GM19023 (cell line): Measurements from ENCODE around the gene CACTIN.
"Not testable (repeated sequence)": the region's sequence is repeated elsewhere in the genome, so short reads cannot be mapped to it uniquely, and the experiment has no call there.

ENCODE experiments used
- ATAC-seq: cut with Tn5 transposase; IDR thresholded peaks from one replicate; pipeline ENCODE4 v1.9.1; 2021; ENCODE audit warnings: mild to moderate bottlenecking, moderate library complexity; ENCODE audit not compliant: unreplicated experiment

CACTIN gene

GRCh38 chr19:3573162-3573857 lies 53.3 kb downstream of the CACTIN start:
- peak; percentile 8 for ATAC-seq

GRCh38 chr19:3572855-3573161 lies 53.8 kb downstream of the CACTIN start, which contains the start of gene HMG20B:
Gene HMG20B (plus strand): TSS chr19:3572944. CDS start chr19:3573310, 366 bp downstream.
- no peak for ATAC-seq

- peak; percentile 89 for ATAC-seq
Observed at GRCh38 chr19:3572132-3572854, 54.3 kb downstream of the CACTIN start.

DNA sequence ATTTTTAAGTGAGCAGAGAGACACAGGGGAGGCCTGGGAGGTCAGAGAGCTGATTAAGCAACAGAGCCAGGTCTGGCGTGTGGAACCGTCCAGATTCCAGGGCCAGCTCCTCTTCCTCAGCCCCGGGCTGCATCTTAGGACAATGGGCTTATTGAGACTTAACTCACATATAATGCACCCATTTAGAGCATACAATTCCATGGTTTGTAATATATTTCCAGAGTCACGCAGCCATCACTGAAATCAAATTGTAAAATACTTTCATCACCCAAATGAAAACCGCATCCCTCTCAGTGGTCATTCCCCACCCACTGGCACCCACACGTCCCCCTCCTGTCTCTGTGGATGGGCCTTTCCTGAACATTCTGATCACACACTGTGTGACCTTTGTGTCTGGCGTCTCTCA lies 56.0 kb downstream of the CACTIN start:
- ATAC-seq, result no peak

GRCh38 chr19:3570042-3570441 lies 56.5 kb downstream of the CACTIN start:
- not testable (repeated sequence) for ATAC-seq

DNA sequence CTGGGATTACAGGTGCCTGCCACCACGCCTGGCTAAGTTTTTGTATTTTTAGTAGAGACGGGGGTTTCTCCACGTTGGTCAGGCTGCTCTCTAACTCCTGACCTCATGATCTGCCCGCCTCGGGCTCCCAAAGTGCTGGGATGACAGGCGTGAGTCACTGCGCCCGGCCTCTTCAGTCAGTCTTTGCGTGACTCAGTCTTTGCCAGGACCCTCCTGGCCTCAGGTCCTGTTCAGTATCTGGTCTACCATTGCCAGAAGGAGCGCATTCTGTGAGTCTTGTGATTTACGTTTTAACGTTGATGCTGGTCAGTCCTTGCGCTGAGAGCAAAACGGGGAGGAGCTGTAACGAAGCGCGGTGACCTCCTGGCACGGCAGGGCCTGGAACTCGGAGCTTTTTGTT lies 61.5 kb downstream of the CACTIN start:
- no peak for ATAC-seq

DNA sequence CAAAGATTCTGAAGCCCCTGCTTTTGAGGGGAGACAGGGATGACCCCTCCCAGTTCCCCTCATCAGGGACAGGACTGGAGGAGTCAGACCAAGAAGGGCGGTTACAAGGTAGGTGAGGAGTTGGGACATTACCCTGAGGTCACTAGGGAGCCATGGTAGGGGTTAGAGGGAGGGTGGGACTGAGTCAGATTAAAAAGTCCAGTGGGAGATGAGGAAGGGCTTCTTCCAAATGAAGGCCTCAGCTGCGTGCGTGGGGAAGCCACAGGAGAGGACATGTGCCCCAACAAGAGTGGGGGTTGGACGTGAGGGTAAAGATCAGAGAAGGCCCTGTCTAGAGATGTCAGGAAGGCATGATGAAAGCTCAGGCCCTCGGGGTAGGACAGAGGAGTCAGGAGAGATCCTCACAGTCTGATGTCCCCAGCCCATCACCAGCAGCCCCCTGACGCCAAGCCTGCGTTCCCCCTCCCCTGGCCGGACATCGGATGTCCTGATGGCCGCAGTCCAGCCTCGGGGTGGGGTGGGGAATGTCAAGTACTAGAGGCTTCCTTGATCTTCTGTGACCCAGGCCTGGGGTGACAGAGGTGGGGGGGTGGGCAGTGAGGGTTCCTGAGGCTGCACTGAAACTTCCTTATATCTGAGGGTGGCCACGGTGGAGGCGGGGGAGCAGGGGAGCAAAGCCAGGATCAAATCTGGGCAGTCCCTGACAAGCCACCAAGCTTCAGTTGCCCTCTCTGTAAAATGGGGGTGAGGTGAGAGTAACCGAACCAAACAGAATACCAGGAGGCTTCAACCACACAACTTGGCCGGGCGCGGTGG lies 62.7 kb downstream of the CACTIN start:
- no peak for ATAC-seq
